Spleen (tissue), 11 donors: ENCODE measurements around the gene FERD3L. TPM values are rescaled to one million over a fixed set of nuclear protein-coding genes. Genes with fewer than 3 reads are reported as not detected.

Experiments used
- DNase-seq: peaks from one replicate; pipeline ENCODE4 v3.0.0-alpha.2; 2020
- H3K27ac ChIP-seq, 8 donors: fragments of 200-600 bp; sonication (generic) in 7 of 8; 1 replicate in 4 of 8; 2 replicates in 4 of 8; pipeline versions ENCODE4 v1.5.0 to v1.8.0; 2016 to 2021; ENCODE audit warnings: inconsistent platforms in 4 of 8, mild to moderate bottlenecking in 4 of 8, moderate library complexity in 1 of 8
- H3K27me3 ChIP-seq, 7 donors: fragments of 200-600 bp; sonication (generic) in 6 of 7; replicated peaks in 1 of 7; 1 replicate in 4 of 7; 2 replicates in 3 of 7; pipeline versions ENCODE4 v1.5.0 to v1.8.0; 2016 to 2021; ENCODE audit warnings: inconsistent platforms in 3 of 7, mild to moderate bottlenecking in 1 of 7
- H3K36me3 ChIP-seq, 6 donors: fragments of 200-600 bp; sonication (generic) in 5 of 6; 1 replicate in 4 of 6; 2 replicates in 2 of 6; pipeline versions ENCODE4 v1.5.0 to v1.8.0; 2016 to 2021; ENCODE audit warnings: inconsistent platforms in 2 of 6
- H3K4me1 ChIP-seq, 6 donors: fragments of 200-600 bp; sonication (generic) in 5 of 6; 1 replicate in 3 of 6; 2 replicates in 3 of 6; pipeline versions ENCODE4 v1.5.0 to v1.8.0; 2016 to 2021; ENCODE audit warnings: inconsistent platforms in 3 of 6
- H3K4me3 ChIP-seq, 8 donors: fragments of 200-600 bp; sonication (generic) in 7 of 8; 1 replicate in 4 of 8; 2 replicates in 4 of 8; pipeline versions ENCODE4 v1.5.0 to v1.8.0; 2016 to 2021; ENCODE audit warnings: inconsistent platforms in 4 of 8, mild to moderate bottlenecking in 4 of 8, moderate library complexity in 2 of 8
- H3K9me3 ChIP-seq, 8 donors: fragments of 200-600 bp; sonication (generic) in 7 of 8; 1 replicate in 4 of 8; 2 replicates in 4 of 8; pipeline versions ENCODE4 v1.5.0 to v1.8.0; 2016 to 2021; ENCODE audit warnings: inconsistent platforms in 4 of 8
- POLR2A ChIP-seq, 3 donors: fragments of 450-650 bp; IDR thresholded peaks; one replicate each; pipeline ENCODE4 v1.5.1; 2017; ENCODE audit warnings: antibody characterized with exemption in 3 of 3, mild to moderate bottlenecking in 1 of 3
- POLR2AphosphoS5 ChIP-seq, 3 donors: sonication (generic); formaldehyde crosslinking; IDR thresholded peaks; one replicate each; pipeline ENCODE4 v1.5.1; 2017; ENCODE audit warnings: antibody characterized with exemption in 3 of 3
- WGBS, 5 donors: extraction: QIAGEN DNeasy Blood & Tissue Kit in 3 of 5; methylation state at CpG; one replicate each; pipeline versions ENCODE4 v1.1.5 to v1.1.7; 2013 to 2018; 5-methylcytosine and 5-hydroxymethylcytosine counted together
- intact Hi-C: fragments of 100-400 bp; cut with DNase I; formaldehyde crosslinking; loops from one replicate; pipeline ENCODE4 v1.15.0; 2023; ENCODE audit warnings: low total_unique reads
- polyA plus RNA-seq, 3 donors: library from polyadenylated mRNA; stranded (reverse); fragments of 200-250 nt; gene quantifications; one replicate each; pipeline ENCODE4 v1.2.1, GENCODE V29; 2013
- total RNA-seq, 7 donors: library from RNA; depleted of rRNA in 3 of 7; stranded (reverse); fragments of >200 nt in 3 of 7; fragmentation: NEBNext Ultra II Directional in 4 of 7; extraction: Animal tissue kit (Norgen Biotek cat#: 25700) in 4 of 7; gene quantifications; one replicate each; pipeline versions ENCODE4 v1.1.0 to v1.2.1, GENCODE V29; 2016 to 2021
- TF ChIP-seq, protein P1 (sequence below), 11 experiments: fragments of 200-600 bp in 7 of 11; fragments of 450-650 bp in 4 of 11; sonication (generic) in 4 of 11; IDR thresholded peaks in 8 of 11; conservative IDR thresholded peaks in 3 of 11; 1 replicate in 7 of 11; 2 replicates in 4 of 11; pipeline versions ENCODE4 v1.4.0 to v1.8.0; 2016 to 2021; ENCODE audit warnings: antibody characterized with exemption in 11 of 11, inconsistent platforms in 4 of 11, mild to moderate bottlenecking in 1 of 11
- donor health status: healthy with polysubstance abuse.
- donor health status: DM: no; HTN: no; CAD: no; lungs with moderate emphysema.
- donor health status: DM: no; HTN: no; CAD: no.
- donor health status: Bipolar disorder and iron deficiency.
- donor health status: healthy.
- donor health status: DM: no; HTN: no; CAD: no.
- donor health status: DM: yes; HTN: yes; CAD: no.

FERD3L gene
- total and polyA plus RNA-seq, 10 donors, result not detected

- TF ChIP-seq POLR2AphosphoS5 (IDR thresholded peaks at IDR 0.05) (no peak), POLR2A (IDR thresholded peaks at IDR 0.05) (no peak)
- TF ChIP-seq, protein P1, sequence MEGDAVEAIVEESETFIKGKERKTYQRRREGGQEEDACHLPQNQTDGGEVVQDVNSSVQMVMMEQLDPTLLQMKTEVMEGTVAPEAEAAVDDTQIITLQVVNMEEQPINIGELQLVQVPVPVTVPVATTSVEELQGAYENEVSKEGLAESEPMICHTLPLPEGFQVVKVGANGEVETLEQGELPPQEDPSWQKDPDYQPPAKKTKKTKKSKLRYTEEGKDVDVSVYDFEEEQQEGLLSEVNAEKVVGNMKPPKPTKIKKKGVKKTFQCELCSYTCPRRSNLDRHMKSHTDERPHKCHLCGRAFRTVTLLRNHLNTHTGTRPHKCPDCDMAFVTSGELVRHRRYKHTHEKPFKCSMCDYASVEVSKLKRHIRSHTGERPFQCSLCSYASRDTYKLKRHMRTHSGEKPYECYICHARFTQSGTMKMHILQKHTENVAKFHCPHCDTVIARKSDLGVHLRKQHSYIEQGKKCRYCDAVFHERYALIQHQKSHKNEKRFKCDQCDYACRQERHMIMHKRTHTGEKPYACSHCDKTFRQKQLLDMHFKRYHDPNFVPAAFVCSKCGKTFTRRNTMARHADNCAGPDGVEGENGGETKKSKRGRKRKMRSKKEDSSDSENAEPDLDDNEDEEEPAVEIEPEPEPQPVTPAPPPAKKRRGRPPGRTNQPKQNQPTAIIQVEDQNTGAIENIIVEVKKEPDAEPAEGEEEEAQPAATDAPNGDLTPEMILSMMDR (IDR thresholded peaks at IDR 0.05 in 8 of 11, conservative IDR thresholded peaks at IDR 0.05 in 3 of 11), result no peak
- H3K9me3 ChIP-seq, result no peaks in the 10 kb centered on the region
- H3K27me3 ChIP-seq, result peaks cover 0 to 91% (median 51%) of the 10 kb centered on the region in 7 donors
- WGBS, 5 donors, result 58 to 76% (median 66%) methylated on average over 2 of the region's 2 CpGs
- H3K36me3 ChIP-seq, result no peaks in the 10 kb centered on the region
- peaks cover 0 to 12% (median 10%) of the 10 kb centered on the region in 6 donors for H3K4me1 ChIP-seq
- no peak overlapping the region for H3K4me3 ChIP-seq
- DNase-seq, result no peak
- H3K27ac ChIP-seq, result no peak overlapping the region
- intact Hi-C loops, result no loop called here
Observed at GRCh38 chr7:19101909-19102308, 43.3 kb downstream of the FERD3L start.

DNA sequence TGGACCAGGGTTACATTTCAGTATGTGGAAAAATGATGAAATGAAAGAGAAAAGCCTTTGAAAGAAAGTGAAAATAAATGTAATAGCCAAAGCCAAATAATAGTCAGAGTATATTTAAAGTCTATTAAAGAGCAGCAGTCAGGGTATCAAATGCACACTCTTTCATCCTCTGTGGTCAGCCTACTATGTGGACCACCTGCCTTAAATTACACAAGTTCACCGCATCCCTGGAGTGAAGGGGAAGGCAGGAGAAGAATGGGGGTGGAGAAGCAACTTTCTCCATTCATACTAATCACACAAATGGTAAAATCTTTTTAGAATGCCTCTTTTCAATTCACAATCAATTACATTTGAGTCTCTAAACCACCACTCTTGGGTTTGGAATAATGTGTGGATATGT lies 43.7 kb downstream of the FERD3L start:
- no peak for TF ChIP-seq POLR2A (IDR thresholded peaks at IDR 0.05)
- Histone ChIP-seq H3K27ac (no peak overlapping the region), H3K36me3 (no peaks in the 10 kb centered on the region), H3K27me3 (peaks cover 0 to 87% (median 46%) of the 10 kb centered on the region in 7 donors), H3K4me3 (no peak overlapping the region), H3K4me1 (peaks cover 0 to 7% (median 6%) of the 10 kb centered on the region in 6 donors), H3K9me3 (no peaks in the 10 kb centered on the region)
- intact Hi-C loops, result no loop called here
- 58 to 65% (median 61%) methylated on average over 1 of the region's 1 CpG for WGBS, 5 donors
- DNase-seq, result no peak

DNA sequence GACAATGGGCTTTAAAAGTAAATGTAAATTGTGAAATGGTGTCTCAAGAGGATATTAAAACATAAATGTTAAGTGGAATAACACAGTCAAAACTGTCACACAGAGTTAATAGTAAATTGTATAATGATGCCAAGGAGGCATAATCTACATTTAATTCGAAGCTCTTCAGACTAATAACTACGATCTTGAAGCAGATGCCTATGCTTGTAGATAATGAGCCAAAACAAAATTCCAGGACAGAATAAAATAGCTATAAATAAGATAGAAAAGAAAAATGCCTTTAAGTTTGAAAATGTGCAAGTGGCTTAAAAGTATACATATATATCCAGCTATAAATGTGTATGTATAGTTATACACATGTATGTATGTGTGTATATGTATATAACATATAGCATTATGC lies 45.3 kb downstream of the FERD3L start:
- TF ChIP-seq POLR2AphosphoS5 (IDR thresholded peaks at IDR 0.05) (no peak), POLR2A (IDR thresholded peaks at IDR 0.05) (no peak)
- TF ChIP-seq, protein P1 (IDR thresholded peaks at IDR 0.05 in 8 of 11, conservative IDR thresholded peaks at IDR 0.05 in 3 of 11), result no peak
- Histone ChIP-seq H3K27ac (no peak overlapping the region), H3K9me3 (no peaks in the 10 kb centered on the region), H3K27me3 (peaks cover 0 to 80% (median 31%) of the 10 kb centered on the region in 7 donors), H3K4me3 (no peak overlapping the region), H3K4me1 (no peaks in the 10 kb centered on the region), H3K36me3 (no peaks in the 10 kb centered on the region)
- 58 to 77% (median 69%) methylated on average over 2 of the region's 2 CpGs for WGBS, 5 donors
- intact Hi-C loops, result no loop called here
- no peak for DNase-seq

- no peak overlapping the region for H3K4me3 ChIP-seq
- no peaks in the 10 kb centered on the region for H3K9me3 ChIP-seq
- TF ChIP-seq POLR2A (IDR thresholded peaks at IDR 0.05) (no peak), POLR2AphosphoS5 (IDR thresholded peaks at IDR 0.05) (no peak)
- TF ChIP-seq, protein P1 (IDR thresholded peaks at IDR 0.05 in 8 of 11, conservative IDR thresholded peaks at IDR 0.05 in 3 of 11), result no peak
- H3K27ac ChIP-seq, result no peak overlapping the region
- intact Hi-C loops, result no loop called here
- no peaks in the 10 kb centered on the region for H3K36me3 ChIP-seq
- no peak for DNase-seq
- H3K27me3 ChIP-seq, result peaks cover 0 to 80% (median 23%) of the 10 kb centered on the region in 7 donors
- WGBS, 5 donors, result 85 to 88% (median 86%) methylated on average over 3 of the region's 3 CpGs
- H3K4me1 ChIP-seq, result no peaks in the 10 kb centered on the region
Observed at GRCh38 chr7:19099194-19099593, 46.0 kb downstream of the FERD3L start.

GRCh38 chr7:19098510-19098909 lies 46.7 kb downstream of the FERD3L start:
- H3K27me3 ChIP-seq, result peaks cover 0 to 73% (median 19%) of the 10 kb centered on the region in 7 donors
- H3K9me3 ChIP-seq, result no peaks in the 10 kb centered on the region
- H3K36me3 ChIP-seq, result no peaks in the 10 kb centered on the region
- intact Hi-C loops, result no loop called here
- H3K4me1 ChIP-seq, result no peaks in the 10 kb centered on the region
- H3K4me3 ChIP-seq, result no peak overlapping the region
- no peak overlapping the region for H3K27ac ChIP-seq
- 64 to 86% (median 70%) methylated on average over 1 of the region's 1 CpG for WGBS, 5 donors
- TF ChIP-seq POLR2AphosphoS5 (IDR thresholded peaks at IDR 0.05) (no peak), POLR2A (IDR thresholded peaks at IDR 0.05) (no peak)
- TF ChIP-seq, protein P1 (IDR thresholded peaks at IDR 0.05 in 8 of 11, conservative IDR thresholded peaks at IDR 0.05 in 3 of 11), result no peak
- DNase-seq, result no peak
